GM19239 (cell line): ENCODE measurements around the gene PRDM16.

Experiments
- DNase-seq: peaks from one replicate; pipeline ENCODE4 v3.0.0; 2011; ENCODE audit warnings: low spot score; ENCODE audit not compliant: insufficient read length
- FAIRE-seq: peaks from 2 replicates; lab custom pipeline; 2011; peaks lifted over from hg19 to GRCh38; lab: Jason Lieb, UNC

PRDM16 gene

GRCh38 chr1:3297756-3298155 lies 228.8 kb downstream of the PRDM16 start:
- DNase-seq (no peak), FAIRE-seq (no peak)

DNA sequence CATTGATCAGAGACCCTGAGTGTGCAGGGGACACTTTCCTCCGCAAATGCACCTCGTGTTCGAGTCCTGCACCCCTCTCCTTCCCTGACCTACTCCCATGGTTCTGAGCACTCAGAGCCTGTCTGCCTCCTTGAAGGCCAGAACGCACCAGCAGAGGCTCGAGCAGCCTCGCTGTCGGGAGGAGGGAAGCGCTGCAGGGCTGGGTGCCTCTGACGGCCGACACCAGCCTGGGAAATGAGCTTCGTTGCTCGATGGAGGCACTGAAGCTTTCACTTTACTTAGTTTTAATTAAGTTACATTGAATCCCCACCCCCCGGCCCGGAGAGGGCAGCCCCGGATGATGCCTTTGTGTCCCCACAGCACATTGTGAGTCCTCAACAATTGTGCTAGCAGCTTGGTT lies 229.2 kb downstream of the PRDM16 start:
- FAIRE-seq (no peak), DNase-seq (no peak)

GRCh38 chr1:3304246-3304645 lies 235.2 kb downstream of the PRDM16 start:
- FAIRE-seq (no peak), DNase-seq (no peak)

DNA sequence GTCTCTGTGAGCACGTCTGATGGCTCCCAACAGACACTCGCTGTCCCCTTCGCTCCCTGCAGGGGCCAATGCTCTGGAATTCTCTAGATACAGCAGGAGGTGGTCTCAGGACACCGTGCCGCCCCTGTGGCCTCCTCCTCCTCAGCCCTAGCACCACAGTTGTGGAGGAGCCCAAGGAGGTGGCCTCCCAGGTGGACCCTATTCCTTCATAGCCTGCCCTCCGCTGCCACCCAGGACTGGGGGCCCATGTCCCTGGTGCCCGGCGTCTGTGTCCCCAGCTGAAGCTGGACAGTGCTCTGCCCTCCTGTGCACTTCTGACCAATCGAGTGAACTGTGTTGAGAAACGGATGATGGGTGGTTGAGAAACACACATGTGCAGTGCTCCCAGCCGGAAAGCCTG lies 235.7 kb downstream of the PRDM16 start:
- DNase-seq (no peak), FAIRE-seq (no peak)

GRCh38 chr1:3305156-3305555 lies 236.2 kb downstream of the PRDM16 start:
- DNase-seq: no peak
- no peak for FAIRE-seq

- DNase-seq: no peak
- no peak for FAIRE-seq
Measured at GRCh38 chr1:3306583-3307291, 237.7 kb downstream of the PRDM16 start.

- FAIRE-seq: no peak
Measured at GRCh38 chr1:3307359-3307758, 238.4 kb downstream of the PRDM16 start.

DNA sequence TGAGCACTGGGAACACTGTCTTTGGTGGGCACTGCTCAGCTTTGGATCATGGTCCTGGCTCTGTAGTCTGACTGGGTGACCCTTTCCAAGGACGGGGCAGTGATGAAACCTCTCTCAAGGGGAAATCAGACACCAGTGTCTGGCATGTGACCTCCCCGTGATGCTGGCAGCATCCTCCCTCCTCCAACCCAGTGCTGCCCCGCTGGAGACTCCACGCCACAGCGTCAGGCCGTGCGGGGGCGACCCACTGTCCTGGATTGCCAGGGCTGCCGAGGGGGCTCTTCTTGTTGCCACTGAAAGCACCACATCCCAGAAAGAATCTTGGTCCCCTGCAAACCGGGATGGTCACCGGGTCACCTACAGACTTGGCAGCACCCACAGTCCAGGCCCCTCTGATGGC lies 239.1 kb downstream of the PRDM16 start:
- DNase-seq (no peak), FAIRE-seq (no peak)

More at GRCh38 chr1:3307359-3307758, 238.4 kb downstream of the PRDM16 start:
- no peak for DNase-seq

DNA sequence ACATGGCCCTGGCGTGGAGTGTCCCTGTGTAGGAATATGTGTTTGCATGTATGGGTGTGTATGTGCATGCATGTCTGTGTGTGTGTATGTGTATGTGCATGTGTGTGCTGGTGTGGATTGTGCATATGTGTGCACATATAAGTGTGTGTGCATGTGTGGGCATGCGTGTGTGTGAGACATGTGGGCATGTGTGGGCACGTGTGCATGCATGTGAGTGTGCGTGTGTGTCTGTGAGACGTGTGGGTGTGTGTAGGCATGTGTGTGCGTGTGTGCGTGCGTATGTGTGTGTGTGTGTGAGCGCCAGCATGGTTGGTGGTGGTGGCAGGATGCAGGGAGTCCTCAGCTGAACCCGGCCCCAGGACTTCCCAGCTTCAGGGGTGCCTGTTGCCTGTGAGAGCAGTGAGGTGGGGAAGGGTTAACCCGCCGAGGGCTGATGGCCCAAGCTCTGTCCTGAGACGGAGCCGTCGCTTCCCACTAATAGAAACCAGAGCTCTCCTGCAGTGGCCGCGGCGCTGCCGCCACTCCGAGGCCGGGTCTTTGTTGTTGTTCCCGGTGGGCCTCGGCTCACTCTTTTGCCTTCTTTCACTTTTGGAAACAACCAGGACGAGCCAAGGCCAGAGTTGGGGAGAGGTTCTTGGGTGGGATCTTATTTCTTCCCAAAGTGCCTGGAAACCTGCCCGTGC lies 241.9 kb downstream of the PRDM16 start:
- FAIRE-seq (no peak), DNase-seq (no peak)

DNA sequence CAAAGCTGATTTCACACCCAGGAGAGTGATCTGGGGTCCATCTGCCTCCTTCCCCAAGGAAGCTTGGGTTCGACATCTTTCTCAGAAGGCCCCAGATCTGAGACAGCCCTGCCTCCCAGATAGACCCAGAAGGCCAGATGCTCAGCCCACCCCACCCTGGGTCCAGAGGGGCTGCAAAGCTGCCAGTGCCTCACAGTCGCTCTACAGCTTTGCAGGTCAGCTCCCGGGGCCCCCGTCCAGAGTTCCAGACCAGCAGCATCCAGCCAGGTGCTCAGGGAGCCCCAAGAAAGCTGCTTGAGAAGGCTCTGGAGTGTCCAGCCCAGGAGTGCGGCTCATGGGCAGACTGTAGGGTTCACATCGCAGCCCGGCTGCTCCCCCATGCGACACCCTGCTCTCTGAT lies 242.7 kb downstream of the PRDM16 start:
- no peak for FAIRE-seq

DNA sequence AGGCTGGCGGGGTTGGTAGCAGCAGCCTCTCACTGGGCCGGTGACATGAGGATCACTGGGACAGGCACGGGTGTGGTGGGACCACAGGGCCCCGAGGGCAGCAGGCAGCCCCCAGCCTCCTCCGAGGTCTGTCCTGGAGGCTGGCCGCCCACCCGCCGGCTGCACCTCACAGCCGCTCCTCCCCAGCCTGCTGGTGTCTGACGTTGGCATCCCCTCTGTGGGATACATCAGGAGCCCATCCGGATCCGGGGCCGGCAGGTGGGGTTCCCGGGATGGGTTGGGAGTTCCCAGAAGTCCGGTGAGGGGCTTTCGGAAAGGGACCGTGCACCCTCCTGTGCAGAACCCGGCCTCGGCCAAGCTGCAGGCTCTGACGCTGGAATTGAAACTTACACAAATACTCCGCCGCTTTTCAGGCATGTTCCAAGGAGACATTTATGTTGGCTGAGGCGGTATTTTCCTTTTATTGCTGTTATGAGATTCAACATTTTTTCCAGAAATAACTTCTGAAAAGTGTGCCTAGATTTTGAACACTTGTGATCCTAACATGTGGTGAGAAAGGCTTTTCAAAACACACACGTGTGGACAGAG lies 243.4 kb downstream of the PRDM16 start:
- FAIRE-seq (no peak), DNase-seq (no peak)

More for the DNA sequence above, 242.7 kb downstream of the PRDM16 start:
- DNase-seq: no peak

GRCh38 chr1:3312898-3313575 lies 244.0 kb downstream of the PRDM16 start:
- FAIRE-seq: no peak
- no peak for DNase-seq

- DNase-seq (no peak), FAIRE-seq (no peak)
Measured at GRCh38 chr1:3313576-3313950, 244.6 kb downstream of the PRDM16 start.

- FAIRE-seq: no peak
Measured at GRCh38 chr1:3314491-3315381, 245.7 kb downstream of the PRDM16 start.

GRCh38 chr1:3315399-3316339 lies 246.7 kb downstream of the PRDM16 start:
- no peak for FAIRE-seq
- DNase-seq: no peak

More at GRCh38 chr1:3314491-3315381, 245.7 kb downstream of the PRDM16 start:
- DNase-seq: no peak

- DNase-seq (no peak), FAIRE-seq (no peak)
Measured at GRCh38 chr1:3316340-3316943, 247.4 kb downstream of the PRDM16 start.

GRCh38 chr1:3317456-3317855 lies 248.5 kb downstream of the PRDM16 start:
- DNase-seq: no peak
- no peak for FAIRE-seq

DNA sequence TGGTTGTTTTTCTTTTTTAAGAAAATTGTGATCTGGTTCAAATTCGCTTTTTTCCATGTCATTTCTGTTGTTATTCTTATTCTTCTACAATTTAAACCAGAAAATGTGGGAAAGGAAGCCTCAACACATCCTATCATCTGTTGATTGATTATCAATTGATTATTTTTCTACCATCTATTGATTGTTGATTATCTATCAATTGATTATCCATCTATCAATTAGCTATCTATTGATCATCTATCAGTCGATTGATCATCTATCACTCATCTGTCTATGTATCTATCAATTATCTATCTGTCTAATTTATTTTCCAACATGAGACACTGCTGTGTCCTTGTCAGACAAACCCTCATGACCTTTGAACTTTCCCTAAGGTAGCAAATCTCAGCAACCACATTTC lies 249.3 kb downstream of the PRDM16 start:
- DNase-seq (no peak), FAIRE-seq (no peak)

GRCh38 chr1:3319874-3320245 lies 250.9 kb downstream of the PRDM16 start:
- FAIRE-seq: peak; percentile 89
- peak; percentile 82 for DNase-seq
